Fibroblast of skin of back (primary cell): ENCODE results near the gene GFPT2.

Source experiments
- DNase-seq: peaks from one replicate; pipeline ENCODE4 v3.0.0-alpha.2; 2013

The GFPT2 gene

GRCh38 chr5:180350711-180351465, 2.2 kb downstream of the GFPT2 start:
- no peak for DNase-seq

- no peak for DNase-seq
Observed at GRCh38 chr5:180350296-180350695, 2.8 kb downstream of the GFPT2 start.

GRCh38 chr5:180349391-180349790, 3.7 kb downstream of the GFPT2 start:
- no peak for DNase-seq

- no peak for DNase-seq
Observed at GRCh38 chr5:180348336-180348735, 4.8 kb downstream of the GFPT2 start.

GRCh38 chr5:180347702-180348101, 5.4 kb downstream of the GFPT2 start:
- no peak for DNase-seq

GRCh38 chr5:180346358-180346757, 6.8 kb downstream of the GFPT2 start:
- DNase-seq, result no peak

- no peak for DNase-seq
Observed at GRCh38 chr5:180345781-180346180, 7.4 kb downstream of the GFPT2 start.

- no peak for DNase-seq
Observed at GRCh38 chr5:180345186-180345585, 8.0 kb downstream of the GFPT2 start.

GRCh38 chr5:180344696-180344999, 8.5 kb downstream of the GFPT2 start:
- no peak for DNase-seq

GRCh38 chr5:180343831-180344695, 9.1 kb downstream of the GFPT2 start:
- DNase-seq, result peak; percentile 21

GRCh38 chr5:180343110-180343830, 9.9 kb downstream of the GFPT2 start:
- DNase-seq, result peak; percentile 85

GRCh38 chr5:180341595-180341994, 11.5 kb downstream of the GFPT2 start:
- no peak for DNase-seq

- peak; percentile 59 for DNase-seq
Observed at GRCh38 chr5:180340856-180341255, 12.3 kb downstream of the GFPT2 start.

GRCh38 chr5:180339583-180340183, 13.5 kb downstream of the GFPT2 start:
- DNase-seq, result peak; percentile 11

- DNase-seq, result no peak
Observed at GRCh38 chr5:180338001-180338707, 15.0 kb downstream of the GFPT2 start.

GRCh38 chr5:180336234-180337020, 16.7 kb downstream of the GFPT2 start:
- DNase-seq, result no peak

GRCh38 chr5:180335614-180336233, 17.4 kb downstream of the GFPT2 start:
- no peak for DNase-seq

- no peak for DNase-seq
Observed at GRCh38 chr5:180334751-180335613, 18.2 kb downstream of the GFPT2 start.

GRCh38 chr5:180334176-180334575, 19.0 kb downstream of the GFPT2 start:
- no peak for DNase-seq

GRCh38 chr5:180333661-180334060, 19.5 kb downstream of the GFPT2 start:
- peak; percentile 93 for DNase-seq
